ENCODE measurements around the gene CCDC142. TPM values are rescaled to one million over a fixed set of nuclear protein-coding genes. Genes with fewer than 3 reads are reported as not detected.
A peak's percentile ranks its signal among the peaks of the same experiment; 100 is the strongest.

The CCDC142 gene
- total RNA-seq, 4 donors from 2014 or later, result 6.5 to 24.6 (median 14.5) TPM

DNA sequence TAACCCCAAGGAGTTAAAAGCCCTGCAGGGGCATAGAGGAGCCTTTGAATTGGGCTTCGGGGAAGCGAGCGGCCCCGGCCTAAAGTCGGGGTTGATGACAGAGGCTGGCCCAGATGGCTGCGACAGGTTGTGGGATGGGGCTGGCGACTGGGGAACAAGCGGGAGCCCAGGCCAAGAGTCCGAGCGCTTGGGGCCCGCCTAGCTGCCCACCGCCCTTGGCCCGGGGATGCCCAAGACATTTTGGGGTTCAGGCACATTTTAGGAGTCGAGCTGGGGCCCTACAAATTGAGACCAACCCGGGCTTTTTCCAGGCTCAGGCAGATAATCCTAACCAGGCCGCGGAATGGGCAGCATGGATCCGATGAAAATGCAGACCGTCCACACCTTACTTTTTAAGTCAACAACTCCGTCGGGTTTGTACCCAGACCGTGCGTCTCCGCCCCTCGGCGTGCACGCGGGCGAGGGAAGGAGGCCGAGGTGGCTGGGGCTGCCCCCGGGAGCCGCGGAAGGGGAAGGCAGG, 41.6 kb downstream of the CCDC142 start:
- intact Hi-C loops (cut with DNase I), result no loop called here
- WGBS, 2 donors, result 18 to 42% methylated on average over 6 to 12 of the region's 33 CpGs
- H3K9me3 ChIP-seq, result no peaks in the 10 kb centered on the region
- TF ChIP-seq POLR2A (IDR thresholded peaks at IDR 0.05), result peak in 1 of 4 donors; percentile 2
- TF ChIP-seq, protein P1, sequence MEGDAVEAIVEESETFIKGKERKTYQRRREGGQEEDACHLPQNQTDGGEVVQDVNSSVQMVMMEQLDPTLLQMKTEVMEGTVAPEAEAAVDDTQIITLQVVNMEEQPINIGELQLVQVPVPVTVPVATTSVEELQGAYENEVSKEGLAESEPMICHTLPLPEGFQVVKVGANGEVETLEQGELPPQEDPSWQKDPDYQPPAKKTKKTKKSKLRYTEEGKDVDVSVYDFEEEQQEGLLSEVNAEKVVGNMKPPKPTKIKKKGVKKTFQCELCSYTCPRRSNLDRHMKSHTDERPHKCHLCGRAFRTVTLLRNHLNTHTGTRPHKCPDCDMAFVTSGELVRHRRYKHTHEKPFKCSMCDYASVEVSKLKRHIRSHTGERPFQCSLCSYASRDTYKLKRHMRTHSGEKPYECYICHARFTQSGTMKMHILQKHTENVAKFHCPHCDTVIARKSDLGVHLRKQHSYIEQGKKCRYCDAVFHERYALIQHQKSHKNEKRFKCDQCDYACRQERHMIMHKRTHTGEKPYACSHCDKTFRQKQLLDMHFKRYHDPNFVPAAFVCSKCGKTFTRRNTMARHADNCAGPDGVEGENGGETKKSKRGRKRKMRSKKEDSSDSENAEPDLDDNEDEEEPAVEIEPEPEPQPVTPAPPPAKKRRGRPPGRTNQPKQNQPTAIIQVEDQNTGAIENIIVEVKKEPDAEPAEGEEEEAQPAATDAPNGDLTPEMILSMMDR (IDR thresholded peaks at IDR 0.05), result no peak
- DNase-seq, result no peak
- H3K27me3 ChIP-seq, result peaks cover 0 to 21% (median 0%) of the 10 kb centered on the region in 4 donors
- H3K36me3 ChIP-seq, result peaks cover 0 to 5% (median 0%) of the 10 kb centered on the region in 3 donors
- H3K27ac ChIP-seq, result peak overlapping the region; percentile 86 to 89 (median 87)
- peak overlapping the region; percentile 44 to 76 (median 60) for H3K4me3 ChIP-seq
- peaks cover 14 to 69% (median 15%) of the 10 kb centered on the region in 3 donors for H3K4me1 ChIP-seq

DNA sequence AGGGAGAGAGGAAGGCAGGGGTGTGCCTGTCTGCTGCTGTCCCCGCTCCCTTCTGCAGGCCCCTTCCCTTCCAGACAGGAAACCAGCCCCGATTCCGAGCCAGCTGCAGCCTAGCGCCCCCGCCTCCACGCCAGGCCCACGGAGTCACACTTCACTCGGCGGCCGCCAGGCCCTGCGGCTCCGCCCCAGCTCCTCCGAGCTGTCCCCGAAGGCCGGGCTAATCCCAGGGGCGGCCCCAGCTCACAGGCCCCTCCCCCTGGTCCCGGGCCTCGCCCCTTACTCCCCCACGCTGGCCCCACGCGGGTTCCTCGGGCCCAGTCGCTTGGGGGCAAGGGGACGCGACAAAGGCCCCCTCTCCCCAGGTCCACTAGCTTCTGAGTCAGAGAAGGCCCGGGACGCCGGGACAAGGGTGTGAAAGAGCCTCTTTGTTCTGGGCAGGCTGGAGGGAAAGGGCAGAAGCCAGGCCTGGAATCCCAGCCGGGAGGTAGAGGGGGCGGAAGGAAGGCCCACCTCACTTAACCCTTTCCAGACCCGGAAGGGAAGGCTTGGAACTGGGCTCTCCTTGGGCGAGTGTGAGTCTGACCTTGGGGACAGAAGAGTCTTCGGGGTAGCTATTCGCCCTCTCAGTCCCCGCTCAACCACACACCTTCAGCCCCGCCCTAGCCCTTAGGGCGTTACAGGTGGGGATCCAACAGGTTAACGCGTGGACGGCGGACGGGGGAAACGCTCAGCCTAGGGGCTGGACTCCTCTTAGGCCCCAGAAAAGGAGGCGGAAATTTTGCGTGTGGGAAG, 42.2 kb downstream of the CCDC142 start:
- Histone ChIP-seq H3K36me3 (peaks cover 0 to 12% (median 0%) of the 10 kb centered on the region in 3 donors), H3K27ac (peak overlapping the region; percentile 86 to 89 (median 87)), H3K4me1 (peaks cover 14 to 73% (median 15%) of the 10 kb centered on the region in 3 donors), H3K27me3 (peaks cover 0 to 21% (median 0%) of the 10 kb centered on the region in 4 donors), H3K4me3 (peak overlapping the region; percentile 44 to 76 (median 60)), H3K9me3 (no peaks in the 10 kb centered on the region)
- intact Hi-C loops (cut with DNase I), result no loop called here
- no peak for DNase-seq
- 34 to 40% methylated on average over 2 to 5 of the region's 45 CpGs for WGBS, 2 donors
- TF ChIP-seq POLR2A (IDR thresholded peaks at IDR 0.05), result peak in 1 of 4 donors; percentile 31
- TF ChIP-seq, protein P1 (IDR thresholded peaks at IDR 0.05), result peak in 3 of 6 experiments; percentile 38 to 51 (median 40)

DNA sequence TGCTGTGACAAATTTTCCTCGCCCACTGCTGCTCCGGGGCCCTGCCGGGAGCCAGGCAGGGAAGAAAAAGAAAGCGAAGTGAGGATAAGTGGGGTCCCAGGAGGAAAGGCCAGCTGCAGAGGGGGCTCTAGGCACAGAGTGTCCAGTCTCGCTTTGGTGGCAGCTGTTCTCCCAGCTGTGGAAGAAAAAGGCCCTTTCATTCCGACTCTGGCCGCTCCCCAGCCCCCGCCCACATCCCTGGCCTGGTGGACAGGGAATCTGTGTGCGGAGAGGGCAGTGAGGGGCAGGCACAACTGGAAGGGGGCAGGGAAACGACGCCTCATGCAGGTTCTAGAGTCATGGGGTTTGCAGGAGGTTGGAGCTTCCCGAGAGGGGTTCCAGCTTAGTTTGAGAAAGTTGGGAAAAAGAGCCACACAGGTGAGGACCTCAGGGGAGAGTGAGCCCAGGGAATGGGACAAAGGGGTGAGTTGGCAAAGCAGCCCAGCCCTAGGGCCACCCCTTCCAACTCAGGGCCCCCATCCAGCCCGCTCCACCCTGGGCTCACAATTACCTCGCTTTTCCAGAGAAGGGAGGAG, 42.9 kb downstream of the CCDC142 start:
- H3K4me1 ChIP-seq, result peaks cover 14 to 73% (median 15%) of the 10 kb centered on the region in 3 donors
- peaks cover 0 to 21% (median 0%) of the 10 kb centered on the region in 4 donors for H3K27me3 ChIP-seq
- DNase-seq, result no peak
- H3K4me3 ChIP-seq, result peak overlapping the region; percentile 44 to 76 (median 60)
- 13 to 14% methylated on average over 11 of the region's 14 CpGs for WGBS, 2 donors
- no peaks in the 10 kb centered on the region for H3K9me3 ChIP-seq
- H3K36me3 ChIP-seq, result peaks cover 0 to 17% (median 0%) of the 10 kb centered on the region in 3 donors
- peak overlapping the region; percentile 86 to 89 (median 87) for H3K27ac ChIP-seq
- TF ChIP-seq, protein P1 (IDR thresholded peaks at IDR 0.05), result no peak
- no peak for TF ChIP-seq POLR2A (IDR thresholded peaks at IDR 0.05)
- intact Hi-C loops (cut with DNase I), result no loop called here

DNA sequence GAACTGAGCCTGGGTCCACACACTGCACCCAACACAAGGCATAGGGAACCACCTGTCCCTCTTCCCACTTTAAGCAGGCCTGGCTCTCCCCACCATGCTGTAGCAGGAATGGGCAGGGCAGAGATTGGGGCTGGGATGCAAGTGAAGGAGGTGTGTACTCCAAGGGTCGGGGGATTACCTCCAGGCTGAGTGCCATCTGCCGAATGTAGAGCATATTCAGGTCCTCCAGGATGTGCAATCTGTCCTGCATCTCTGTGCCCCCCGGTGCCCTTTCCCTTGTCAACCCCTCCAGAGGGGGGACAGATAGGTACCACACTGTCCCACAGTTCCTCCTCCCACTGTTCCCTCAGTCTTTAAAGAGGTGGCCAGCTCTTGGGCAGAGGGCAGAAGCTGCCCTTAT, 43.4 kb downstream of the CCDC142 start:
- Histone ChIP-seq H3K36me3 (peaks cover 0 to 22% (median 0%) of the 10 kb centered on the region in 3 donors), H3K27ac (peak overlapping the region; percentile 86 to 89 (median 87)), H3K4me1 (peaks cover 14 to 73% (median 15%) of the 10 kb centered on the region in 3 donors), H3K9me3 (no peaks in the 10 kb centered on the region), H3K27me3 (peaks cover 0 to 21% (median 0%) of the 10 kb centered on the region in 4 donors), H3K4me3 (peak overlapping the region in 3 of 4 donors; percentile 58 to 76 (median 63))
- TF ChIP-seq, protein P1 (IDR thresholded peaks at IDR 0.05), result no peak
- no peak for TF ChIP-seq POLR2A (IDR thresholded peaks at IDR 0.05)
- no peak for DNase-seq
- intact Hi-C loops (cut with DNase I), result no loop called here
- 43% methylated on average over 3 of the region's 3 CpGs; no CpG with 5 or more reads in 1 of the 2 donors for WGBS, 2 donors
